Subcutaneous adipose tissue (tissue), 4 donors: Measurements from ENCODE around the gene TNFRSF1B. TPM values are rescaled to one million over a fixed set of nuclear protein-coding genes. Genes with fewer than 3 reads are reported as not detected.

ENCODE experiments used
- CTCF ChIP-seq: fragments of 450-650 bp; IDR thresholded peaks from one replicate; pipeline ENCODE4 v1.5.1; 2016; ENCODE audit warnings: low read depth, mild to moderate bottlenecking, control low read depth, antibody characterized with exemption, moderate library complexity
- small RNA-seq: library from RNA; depleted of rRNA; stranded (forward); fragments of <200 nt; gene quantifications from one replicate; pipeline ENCODE3, GENCODE V24; 2016
- total RNA-seq, 4 donors: library from RNA; depleted of rRNA; stranded (reverse); fragments of >200 nt; gene quantifications; one replicate each; pipeline ENCODE4 v1.1.0, GENCODE V29; 2016

The TNFRSF1B gene
- total RNA-seq, 4 donors from 2014 or later, result 37.3 to 77.7 (median 64.5) TPM

GRCh38 chr1:12251442-12251841 is 84.7 kb downstream of the TNFRSF1B start:
- no peak for TF ChIP-seq CTCF

GRCh38 chr1:12255913-12256312 is 89.1 kb downstream of the TNFRSF1B start:
- TF ChIP-seq CTCF, result no peak

- no peak for TF ChIP-seq CTCF
These were observed 91.5 kb downstream of the TNFRSF1B start for GRCh38 chr1:12258272-12258671.

Small RNA genes lying within 50 kb of the gene (small RNA-seq; reads per million reads assigned to genes)
- gene MIR4632 (not detected), gene RF00156 (not detected)

Other genes with a start within 250 kb of the TNFRSF1B start
- gene KIAA2013, start 240.6 kb upstream of the TNFRSF1B start, total RNA-seq, result 10 to 100 TPM; 39.0 to 78.6 (median 49.1) TPM
- 10 to 100 TPM; 34.4 to 95.1 (median 72.7) TPM for gene PLOD1, start 232.3 kb upstream of the TNFRSF1B start, total RNA-seq
- gene MFN2, start 186.5 kb upstream of the TNFRSF1B start, total RNA-seq, result 10 to 100 TPM; 46.5 to 69.9 (median 48.8) TPM
- gene MIIP, start 147.5 kb upstream of the TNFRSF1B start, total RNA-seq, result 10 to 100 TPM; 17.1 to 26.3 (median 22.1) TPM
- gene TNFRSF8, start 103.7 kb upstream of the TNFRSF1B start, total RNA-seq, result 1 to 10 TPM; 1.5 to 7.2 (median 2.9) TPM
- 100 to 1,000 TPM in 2 of 4 donors, 10 to 100 TPM in 2; 77.5 to 142 (median 94.4) TPM for gene VPS13D, start 63.0 kb downstream of the TNFRSF1B start, total RNA-seq